ENCODE results near the gene FLACC1.

DNA sequence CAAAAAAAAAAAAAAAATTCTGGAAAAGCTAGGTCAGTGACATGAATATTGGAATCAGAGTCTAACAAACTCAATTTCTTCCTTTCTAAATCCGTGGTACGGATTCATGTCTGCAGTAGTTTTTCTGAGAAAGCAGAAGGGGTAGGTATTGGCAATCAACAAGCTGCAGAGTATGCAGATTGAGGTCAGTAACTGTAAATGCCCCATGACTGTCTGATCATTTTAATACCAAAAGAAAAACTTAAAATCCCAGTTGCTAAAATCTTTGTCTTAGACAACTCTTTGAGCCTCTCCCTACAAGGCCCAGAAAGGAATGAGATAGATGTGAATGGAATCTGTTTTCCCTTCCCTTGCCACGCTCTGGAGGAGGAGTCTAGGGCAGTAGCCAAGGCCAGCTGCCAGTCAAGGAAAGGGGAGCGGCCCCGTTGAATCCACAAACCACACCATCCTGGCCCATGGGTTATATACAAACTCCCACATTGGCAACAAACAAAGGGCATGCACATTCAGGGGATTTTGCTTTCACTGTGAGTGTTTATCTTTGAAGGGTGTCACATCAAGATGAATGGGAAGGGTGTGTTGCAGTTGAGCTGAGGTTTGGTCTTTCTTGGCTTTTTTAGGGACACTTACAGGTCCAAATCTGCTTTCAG is 102.9 kb downstream of the FLACC1 start:
- no peak for TF ChIP-seq POLR2A (IDR thresholded peaks at IDR 0.05)
- TF ChIP-seq, protein P1, sequence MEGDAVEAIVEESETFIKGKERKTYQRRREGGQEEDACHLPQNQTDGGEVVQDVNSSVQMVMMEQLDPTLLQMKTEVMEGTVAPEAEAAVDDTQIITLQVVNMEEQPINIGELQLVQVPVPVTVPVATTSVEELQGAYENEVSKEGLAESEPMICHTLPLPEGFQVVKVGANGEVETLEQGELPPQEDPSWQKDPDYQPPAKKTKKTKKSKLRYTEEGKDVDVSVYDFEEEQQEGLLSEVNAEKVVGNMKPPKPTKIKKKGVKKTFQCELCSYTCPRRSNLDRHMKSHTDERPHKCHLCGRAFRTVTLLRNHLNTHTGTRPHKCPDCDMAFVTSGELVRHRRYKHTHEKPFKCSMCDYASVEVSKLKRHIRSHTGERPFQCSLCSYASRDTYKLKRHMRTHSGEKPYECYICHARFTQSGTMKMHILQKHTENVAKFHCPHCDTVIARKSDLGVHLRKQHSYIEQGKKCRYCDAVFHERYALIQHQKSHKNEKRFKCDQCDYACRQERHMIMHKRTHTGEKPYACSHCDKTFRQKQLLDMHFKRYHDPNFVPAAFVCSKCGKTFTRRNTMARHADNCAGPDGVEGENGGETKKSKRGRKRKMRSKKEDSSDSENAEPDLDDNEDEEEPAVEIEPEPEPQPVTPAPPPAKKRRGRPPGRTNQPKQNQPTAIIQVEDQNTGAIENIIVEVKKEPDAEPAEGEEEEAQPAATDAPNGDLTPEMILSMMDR (IDR thresholded peaks at IDR 0.05), result no peak

Data from esophagus squamous epithelium (tissue), 4 donors.